HepG2 (cell line): ENCODE measurements around the gene TGM2. TPM values are rescaled to one million over a fixed set of nuclear protein-coding genes. Genes with fewer than 3 reads are reported as not detected.

Source experiments
- ETV5 ChIP-seq: IDR thresholded peaks from 2 replicates; pipeline ENCODE4 v1.6.1; 2018; ENCODE audit warnings: missing biosample characterization, missing genetic modification reagents, inconsistent platforms, borderline replicate concordance
- FOXK1 ChIP-seq: sonication (generic); formaldehyde crosslinking; IDR thresholded peaks from 2 replicates; pipeline ENCODE4 v1.4.0; 2020; ENCODE audit warnings: low read depth, missing genetic modification reagents, borderline replicate concordance
- HNRNPLL ChIP-seq: fragments of 200-400 bp; formaldehyde crosslinking; IDR thresholded peaks from 2 replicates; pipeline ENCODE4 v1.6.1; 2017; ENCODE audit warnings: mild to moderate bottlenecking, low read depth, low read length; ENCODE audit not compliant: poor library complexity, severe bottlenecking
- MEIS1 ChIP-seq: sonication (generic); formaldehyde crosslinking; IDR thresholded peaks from 2 replicates; pipeline ENCODE4 v1.9.0; 2021; ENCODE audit warnings: mild to moderate bottlenecking, missing genetic modification reagents, moderate library complexity, borderline replicate concordance
- NFYC ChIP-seq: IDR thresholded peaks from 2 replicates; pipeline ENCODE4 v1.6.1; 2016; ENCODE audit warnings: missing genetic modification reagents, missing compliant biosample characterization
- SATB2 ChIP-seq: sonication (generic); formaldehyde crosslinking; IDR thresholded peaks from 2 replicates; pipeline ENCODE4 v1.5.0; 2020; ENCODE audit warnings: missing genetic modification reagents
- SP1 ChIP-seq, 2 experiments: fragments of 450-650 bp in 1 of 2; sonication (generic) in 1 of 2; formaldehyde crosslinking in 1 of 2; IDR thresholded peaks; 2 replicates each; pipeline versions ENCODE4 v1.4.0 to v1.6.1; 2016 to 2020; ENCODE audit warnings: missing genetic modification reagents in 1 of 2
- TBP ChIP-seq: sonication (generic); formaldehyde crosslinking; IDR thresholded peaks from 2 replicates; pipeline ENCODE4 v1.5.0; 2020; ENCODE audit warnings: missing genetic modification reagents
- YEATS2 ChIP-seq: sonication (generic); formaldehyde crosslinking; IDR thresholded peaks from 2 replicates; pipeline ENCODE4 v1.4.0; 2020; ENCODE audit warnings: missing genetic modification reagents, borderline replicate concordance
- YEATS4 ChIP-seq: sonication (generic); formaldehyde crosslinking; IDR thresholded peaks from 2 replicates; pipeline ENCODE4 v1.4.0; 2020; ENCODE audit warnings: missing genetic modification reagents, borderline replicate concordance
- ZIK1 ChIP-seq: sonication (generic); formaldehyde crosslinking; IDR thresholded peaks from 2 replicates; pipeline ENCODE4 v1.5.0; 2020; ENCODE audit warnings: mild to moderate bottlenecking, low read depth, missing genetic modification reagents, borderline replicate concordance
- ZNF17 ChIP-seq: sonication (generic); formaldehyde crosslinking; IDR thresholded peaks from 2 replicates; pipeline ENCODE4 v1.5.0; 2020; ENCODE audit warnings: mild to moderate bottlenecking, missing genetic modification reagents
- ZNF24 ChIP-seq: fragments of 450-650 bp; IDR thresholded peaks from 2 replicates; pipeline ENCODE4 v1.6.1; 2017; ENCODE audit warnings: antibody characterized with exemption, mild to moderate bottlenecking
- ZNF33B ChIP-seq: sonication (generic); formaldehyde crosslinking; IDR thresholded peaks from 2 replicates; pipeline ENCODE4 v1.5.1; 2020; ENCODE audit warnings: mild to moderate bottlenecking, missing genetic modification reagents
- ZNF382 ChIP-seq: sonication (generic); formaldehyde crosslinking; IDR thresholded peaks from 2 replicates; pipeline ENCODE4 v1.5.0; 2020; ENCODE audit warnings: missing genetic modification reagents, mild to moderate bottlenecking, borderline replicate concordance
- ZNF614 ChIP-seq: IDR thresholded peaks from 2 replicates; pipeline ENCODE4 v1.6.1; 2018; ENCODE audit warnings: missing biosample characterization, missing genetic modification reagents, inconsistent platforms, borderline replicate concordance
- ZNF678 ChIP-seq: sonication (generic); formaldehyde crosslinking; IDR thresholded peaks from 2 replicates; pipeline ENCODE4 v1.4.0; 2020; ENCODE audit warnings: mild to moderate bottlenecking, missing genetic modification reagents
- ZNF776 ChIP-seq: sonication (generic); formaldehyde crosslinking; IDR thresholded peaks from 2 replicates; pipeline ENCODE4 v1.4.0; 2020; ENCODE audit warnings: mild to moderate bottlenecking, missing genetic modification reagents
- ZNF782 ChIP-seq: sonication (generic); formaldehyde crosslinking; IDR thresholded peaks from 2 replicates; pipeline ENCODE4 v1.4.0; 2020; ENCODE audit warnings: missing genetic modification reagents, mild to moderate bottlenecking, borderline replicate concordance
- ZNF790 ChIP-seq: sonication (generic); formaldehyde crosslinking; IDR thresholded peaks from 2 replicates; pipeline ENCODE4 v1.8.0; 2022; ENCODE audit warnings: missing genetic modification reagents, mild to moderate bottlenecking, borderline replicate concordance
- polyA plus RNA-seq, 8 experiments: library from polyadenylated mRNA; depleted of rRNA in 3 of 8; stranded (reverse) in 7 of 8; unstranded in 1 of 8; fragments of >200 nt; fragmentation: Illumina TruSeq in 4 of 8; extraction: Trizol in 4 of 8; gene quantifications; 2 replicates each; pipeline versions ENCODE4 v1.2.1 to v1.2.3, GENCODE V29; 2011 to 2016; ENCODE audit warnings: low read depth in 4 of 8, missing spikeins in 1 of 8, mixed read lengths in 1 of 8; ENCODE audit not compliant: insufficient read depth in 1 of 8
- total RNA-seq, 5 experiments: library from RNA; depleted of rRNA; stranded (reverse); fragments of >200 nt; fragmentation: Illumina TruSeq; extraction: Trizol; gene quantifications; 2 replicates each; pipeline ENCODE4 v1.2.3, GENCODE V29; 2016; ENCODE audit warnings: low read depth in 1 of 5
- TF ChIP-seq, protein P1 (sequence below): sonication (generic); formaldehyde crosslinking; conservative IDR thresholded peaks from 2 replicates; pipeline ENCODE4 v1.4.0; 2020; ENCODE audit warnings: missing genetic modification reagents
- TF ChIP-seq, protein P2 (sequence below): sonication (generic); formaldehyde crosslinking; IDR thresholded peaks from 2 replicates; pipeline ENCODE4 v1.4.0; 2020; ENCODE audit warnings: missing genetic modification reagents

The TGM2 gene
- total and polyA plus RNA-seq, 2 of the 13 experiments (the other 11 are each of a cell fraction or from before 2014, with no cell fraction given): 4.2 to 46.4 TPM

DNA sequence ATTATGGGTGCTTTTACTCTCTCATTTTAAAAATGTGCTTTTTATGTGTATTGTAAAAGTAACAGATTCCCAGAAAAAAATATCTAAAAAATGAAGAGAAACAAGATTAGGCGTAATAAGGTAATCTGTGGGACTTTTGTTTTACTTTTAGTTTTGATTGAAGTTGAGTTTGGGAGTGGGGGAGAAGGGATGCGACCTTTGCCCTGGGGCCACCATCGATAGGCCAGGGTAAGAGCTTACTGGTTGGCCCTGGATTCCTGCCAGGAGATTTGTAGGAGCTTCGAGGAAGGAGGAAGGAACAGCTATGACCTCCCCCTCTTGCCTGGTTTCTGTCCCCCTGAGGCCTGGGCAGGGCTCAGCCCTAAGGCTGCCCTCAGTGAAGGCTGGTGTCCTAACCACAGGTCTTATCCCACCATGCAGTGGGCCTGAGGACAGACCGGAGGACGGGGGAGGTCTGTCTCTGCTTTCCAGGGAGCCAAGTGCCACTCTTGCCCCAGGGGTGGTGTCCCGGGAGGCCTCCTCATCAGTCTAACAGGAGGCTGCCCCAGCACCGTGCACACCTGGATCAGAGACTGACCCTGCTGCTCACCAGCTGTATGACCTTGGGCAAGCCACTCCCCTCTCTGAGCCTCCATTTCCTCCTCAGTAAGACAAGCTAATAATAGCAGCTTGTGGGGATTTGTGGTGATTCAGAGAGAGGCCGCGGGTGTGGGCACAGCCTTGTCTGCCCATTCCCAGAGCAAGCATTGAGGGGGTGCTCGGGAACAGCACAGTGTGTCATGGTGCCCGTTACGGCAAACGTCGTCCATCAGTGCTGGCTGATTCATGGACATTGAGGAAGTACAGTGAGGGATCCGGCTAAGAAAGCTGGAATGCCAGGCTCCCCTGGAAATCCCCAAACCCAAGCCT, 21.2 kb downstream of the TGM2 start (continued):
- TF ChIP-seq ZNF790 (CRISPR knock-in tag) (0 out of 2 replicates have a peak, but pooled peaks have one; percentile 6), ZNF24 (no peak), TBP (no peak), ZNF678 (0 out of 2 replicates have a peak, but pooled peaks have one; percentile 29), ZIK1 (no peak), FOXK1 (CRISPR knock-in tag) (no peak), SATB2 (no peak), ZNF776 (CRISPR knock-in tag) (no peak), ZNF33B (CRISPR knock-in tag) (peak; percentile 18; the same call in 1 of the 2 replicates), ZNF614 (CRISPR knock-in tag) (no peak; the same call in 1 of the 2 replicates), ZNF17 (CRISPR knock-in tag) (no peak), NFYC (CRISPR knock-in tag) (no peak), ZNF782 (peak; percentile 40; the same call in 1 of the 2 replicates), ETV5 (peak; percentile 13; the same call in 1 of the 2 replicates), ZNF382 (no peak), MEIS1 (CRISPR knock-in tag) (no peak; the same call in 1 of the 2 replicates), SP1 (IDR thresholded peaks at IDR 0.05) (no peak), SP1 (CRISPR knock-in tag; IDR thresholded peaks at IDR 0.05) (no peak), YEATS4 (peak; percentile 3; the same call in 1 of the 2 replicates), HNRNPLL (no peak), YEATS2 (CRISPR knock-in tag) (no peak; the same call in 1 of the 2 replicates)
- TF ChIP-seq, protein P1, sequence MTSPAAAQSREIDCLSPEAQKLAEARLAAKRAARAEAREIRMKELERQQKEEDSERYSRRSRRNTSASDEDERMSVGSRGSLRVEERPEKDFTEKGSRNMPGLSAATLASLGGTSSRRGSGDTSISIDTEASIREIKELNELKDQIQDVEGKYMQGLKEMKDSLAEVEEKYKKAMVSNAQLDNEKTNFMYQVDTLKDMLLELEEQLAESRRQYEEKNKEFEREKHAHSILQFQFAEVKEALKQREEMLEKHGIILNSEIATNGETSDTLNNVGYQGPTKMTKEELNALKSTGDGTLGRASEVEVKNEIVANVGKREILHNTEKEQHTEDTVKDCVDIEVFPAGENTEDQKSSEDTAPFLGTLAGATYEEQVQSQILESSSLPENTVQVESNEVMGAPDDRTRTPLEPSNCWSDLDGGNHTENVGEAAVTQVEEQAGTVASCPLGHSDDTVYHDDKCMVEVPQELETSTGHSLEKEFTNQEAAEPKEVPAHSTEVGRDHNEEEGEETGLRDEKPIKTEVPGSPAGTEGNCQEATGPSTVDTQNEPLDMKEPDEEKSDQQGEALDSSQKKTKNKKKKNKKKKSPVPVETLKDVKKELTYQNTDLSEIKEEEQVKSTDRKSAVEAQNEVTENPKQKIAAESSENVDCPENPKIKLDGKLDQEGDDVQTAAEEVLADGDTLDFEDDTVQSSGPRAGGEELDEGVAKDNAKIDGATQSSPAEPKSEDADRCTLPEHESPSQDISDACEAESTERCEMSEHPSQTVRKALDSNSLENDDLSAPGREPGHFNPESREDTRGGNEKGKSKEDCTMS (CRISPR knock-in tag): no peak
- TF ChIP-seq, protein P2, sequence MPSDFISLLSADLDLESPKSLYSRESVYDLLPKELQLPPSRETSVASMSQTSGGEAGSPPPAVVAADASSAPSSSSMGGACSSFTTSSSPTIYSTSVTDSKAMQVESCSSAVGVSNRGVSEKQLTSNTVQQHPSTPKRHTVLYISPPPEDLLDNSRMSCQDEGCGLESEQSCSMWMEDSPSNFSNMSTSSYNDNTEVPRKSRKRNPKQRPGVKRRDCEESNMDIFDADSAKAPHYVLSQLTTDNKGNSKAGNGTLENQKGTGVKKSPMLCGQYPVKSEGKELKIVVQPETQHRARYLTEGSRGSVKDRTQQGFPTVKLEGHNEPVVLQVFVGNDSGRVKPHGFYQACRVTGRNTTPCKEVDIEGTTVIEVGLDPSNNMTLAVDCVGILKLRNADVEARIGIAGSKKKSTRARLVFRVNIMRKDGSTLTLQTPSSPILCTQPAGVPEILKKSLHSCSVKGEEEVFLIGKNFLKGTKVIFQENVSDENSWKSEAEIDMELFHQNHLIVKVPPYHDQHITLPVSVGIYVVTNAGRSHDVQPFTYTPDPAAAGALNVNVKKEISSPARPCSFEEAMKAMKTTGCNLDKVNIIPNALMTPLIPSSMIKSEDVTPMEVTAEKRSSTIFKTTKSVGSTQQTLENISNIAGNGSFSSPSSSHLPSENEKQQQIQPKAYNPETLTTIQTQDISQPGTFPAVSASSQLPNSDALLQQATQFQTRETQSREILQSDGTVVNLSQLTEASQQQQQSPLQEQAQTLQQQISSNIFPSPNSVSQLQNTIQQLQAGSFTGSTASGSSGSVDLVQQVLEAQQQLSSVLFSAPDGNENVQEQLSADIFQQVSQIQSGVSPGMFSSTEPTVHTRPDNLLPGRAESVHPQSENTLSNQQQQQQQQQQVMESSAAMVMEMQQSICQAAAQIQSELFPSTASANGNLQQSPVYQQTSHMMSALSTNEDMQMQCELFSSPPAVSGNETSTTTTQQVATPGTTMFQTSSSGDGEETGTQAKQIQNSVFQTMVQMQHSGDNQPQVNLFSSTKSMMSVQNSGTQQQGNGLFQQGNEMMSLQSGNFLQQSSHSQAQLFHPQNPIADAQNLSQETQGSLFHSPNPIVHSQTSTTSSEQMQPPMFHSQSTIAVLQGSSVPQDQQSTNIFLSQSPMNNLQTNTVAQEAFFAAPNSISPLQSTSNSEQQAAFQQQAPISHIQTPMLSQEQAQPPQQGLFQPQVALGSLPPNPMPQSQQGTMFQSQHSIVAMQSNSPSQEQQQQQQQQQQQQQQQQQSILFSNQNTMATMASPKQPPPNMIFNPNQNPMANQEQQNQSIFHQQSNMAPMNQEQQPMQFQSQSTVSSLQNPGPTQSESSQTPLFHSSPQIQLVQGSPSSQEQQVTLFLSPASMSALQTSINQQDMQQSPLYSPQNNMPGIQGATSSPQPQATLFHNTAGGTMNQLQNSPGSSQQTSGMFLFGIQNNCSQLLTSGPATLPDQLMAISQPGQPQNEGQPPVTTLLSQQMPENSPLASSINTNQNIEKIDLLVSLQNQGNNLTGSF: no peak
